ENCODE data around the gene PNKP.

- TF ChIP-seq CTCF (conservative IDR thresholded peaks at IDR 0.05; ENCODE audit: low read length) (no peak), EZH2phosphoT487 (IDR thresholded peaks at IDR 0.05; ENCODE audit: borderline replicate concordance) (no peak)
Observed at GRCh38 chr19:49871349-49871985, 4.1 kb upstream of the PNKP start.
